ENCODE results near the gene CALR. TPM values are rescaled to one million over a fixed set of nuclear protein-coding genes. Genes with fewer than 3 reads are reported as not detected.
A peak's percentile ranks its signal among the peaks of the same experiment; 100 is the strongest.

Gene CALR
- total RNA-seq, 1 experiment from 2014 or later: 1,088 TPM

DNA sequence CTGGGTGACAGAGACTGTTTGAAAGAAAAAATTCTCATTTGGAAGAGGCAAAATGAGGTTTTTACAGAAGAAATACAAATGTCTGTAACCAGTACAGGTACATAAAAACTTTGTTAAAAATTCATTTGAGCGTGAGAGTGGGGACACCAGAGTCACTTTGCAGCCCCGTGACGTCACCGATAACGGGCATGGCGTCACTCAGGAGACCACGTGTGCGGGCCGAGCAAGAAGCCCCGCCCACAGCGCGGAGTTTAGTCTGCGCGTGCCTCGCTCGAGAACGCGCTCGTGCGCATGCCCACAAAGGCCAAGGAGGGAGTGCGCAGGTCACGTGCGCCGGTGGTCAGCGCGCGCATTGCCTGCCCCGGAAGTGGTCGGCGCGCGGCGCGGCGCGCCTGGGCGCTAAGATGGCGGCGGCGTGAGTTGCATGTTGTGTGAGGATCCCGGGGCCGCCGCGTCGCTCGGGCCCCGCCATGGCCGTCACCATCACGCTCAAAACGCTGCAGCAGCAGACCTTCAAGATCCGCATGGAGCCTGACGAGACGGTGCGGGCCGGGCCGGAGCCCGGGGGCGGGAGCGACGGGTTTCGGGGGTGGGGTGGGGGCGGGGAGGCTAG is 7.2 kb downstream of the CALR start, which contains the start of gene RAD23A (continued):
- TF ChIP-seq, protein P1, sequence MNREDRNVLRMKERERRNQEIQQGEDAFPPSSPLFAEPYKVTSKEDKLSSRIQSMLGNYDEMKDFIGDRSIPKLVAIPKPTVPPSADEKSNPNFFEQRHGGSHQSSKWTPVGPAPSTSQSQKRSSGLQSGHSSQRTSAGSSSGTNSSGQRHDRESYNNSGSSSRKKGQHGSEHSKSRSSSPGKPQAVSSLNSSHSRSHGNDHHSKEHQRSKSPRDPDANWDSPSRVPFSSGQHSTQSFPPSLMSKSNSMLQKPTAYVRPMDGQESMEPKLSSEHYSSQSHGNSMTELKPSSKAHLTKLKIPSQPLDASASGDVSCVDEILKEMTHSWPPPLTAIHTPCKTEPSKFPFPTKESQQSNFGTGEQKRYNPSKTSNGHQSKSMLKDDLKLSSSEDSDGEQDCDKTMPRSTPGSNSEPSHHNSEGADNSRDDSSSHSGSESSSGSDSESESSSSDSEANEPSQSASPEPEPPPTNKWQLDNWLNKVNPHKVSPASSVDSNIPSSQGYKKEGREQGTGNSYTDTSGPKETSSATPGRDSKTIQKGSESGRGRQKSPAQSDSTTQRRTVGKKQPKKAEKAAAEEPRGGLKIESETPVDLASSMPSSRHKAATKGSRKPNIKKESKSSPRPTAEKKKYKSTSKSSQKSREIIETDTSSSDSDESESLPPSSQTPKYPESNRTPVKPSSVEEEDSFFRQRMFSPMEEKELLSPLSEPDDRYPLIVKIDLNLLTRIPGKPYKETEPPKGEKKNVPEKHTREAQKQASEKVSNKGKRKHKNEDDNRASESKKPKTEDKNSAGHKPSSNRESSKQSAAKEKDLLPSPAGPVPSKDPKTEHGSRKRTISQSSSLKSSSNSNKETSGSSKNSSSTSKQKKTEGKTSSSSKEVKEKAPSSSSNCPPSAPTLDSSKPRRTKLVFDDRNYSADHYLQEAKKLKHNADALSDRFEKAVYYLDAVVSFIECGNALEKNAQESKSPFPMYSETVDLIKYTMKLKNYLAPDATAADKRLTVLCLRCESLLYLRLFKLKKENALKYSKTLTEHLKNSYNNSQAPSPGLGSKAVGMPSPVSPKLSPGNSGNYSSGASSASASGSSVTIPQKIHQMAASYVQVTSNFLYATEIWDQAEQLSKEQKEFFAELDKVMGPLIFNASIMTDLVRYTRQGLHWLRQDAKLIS (CRISPR knock-in tag; IDR thresholded peaks at IDR 0.05; ENCODE audit: borderline replicate concordance): no peak
- TF ChIP-seq, protein P2, sequence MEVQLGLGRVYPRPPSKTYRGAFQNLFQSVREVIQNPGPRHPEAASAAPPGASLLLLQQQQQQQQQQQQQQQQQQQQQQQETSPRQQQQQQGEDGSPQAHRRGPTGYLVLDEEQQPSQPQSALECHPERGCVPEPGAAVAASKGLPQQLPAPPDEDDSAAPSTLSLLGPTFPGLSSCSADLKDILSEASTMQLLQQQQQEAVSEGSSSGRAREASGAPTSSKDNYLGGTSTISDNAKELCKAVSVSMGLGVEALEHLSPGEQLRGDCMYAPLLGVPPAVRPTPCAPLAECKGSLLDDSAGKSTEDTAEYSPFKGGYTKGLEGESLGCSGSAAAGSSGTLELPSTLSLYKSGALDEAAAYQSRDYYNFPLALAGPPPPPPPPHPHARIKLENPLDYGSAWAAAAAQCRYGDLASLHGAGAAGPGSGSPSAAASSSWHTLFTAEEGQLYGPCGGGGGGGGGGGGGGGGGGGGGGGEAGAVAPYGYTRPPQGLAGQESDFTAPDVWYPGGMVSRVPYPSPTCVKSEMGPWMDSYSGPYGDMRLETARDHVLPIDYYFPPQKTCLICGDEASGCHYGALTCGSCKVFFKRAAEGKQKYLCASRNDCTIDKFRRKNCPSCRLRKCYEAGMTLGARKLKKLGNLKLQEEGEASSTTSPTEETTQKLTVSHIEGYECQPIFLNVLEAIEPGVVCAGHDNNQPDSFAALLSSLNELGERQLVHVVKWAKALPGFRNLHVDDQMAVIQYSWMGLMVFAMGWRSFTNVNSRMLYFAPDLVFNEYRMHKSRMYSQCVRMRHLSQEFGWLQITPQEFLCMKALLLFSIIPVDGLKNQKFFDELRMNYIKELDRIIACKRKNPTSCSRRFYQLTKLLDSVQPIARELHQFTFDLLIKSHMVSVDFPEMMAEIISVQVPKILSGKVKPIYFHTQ (CRISPR knock-in tag; IDR thresholded peaks at IDR 0.05): peak; percentile 96
- TF ChIP-seq, protein P3, sequence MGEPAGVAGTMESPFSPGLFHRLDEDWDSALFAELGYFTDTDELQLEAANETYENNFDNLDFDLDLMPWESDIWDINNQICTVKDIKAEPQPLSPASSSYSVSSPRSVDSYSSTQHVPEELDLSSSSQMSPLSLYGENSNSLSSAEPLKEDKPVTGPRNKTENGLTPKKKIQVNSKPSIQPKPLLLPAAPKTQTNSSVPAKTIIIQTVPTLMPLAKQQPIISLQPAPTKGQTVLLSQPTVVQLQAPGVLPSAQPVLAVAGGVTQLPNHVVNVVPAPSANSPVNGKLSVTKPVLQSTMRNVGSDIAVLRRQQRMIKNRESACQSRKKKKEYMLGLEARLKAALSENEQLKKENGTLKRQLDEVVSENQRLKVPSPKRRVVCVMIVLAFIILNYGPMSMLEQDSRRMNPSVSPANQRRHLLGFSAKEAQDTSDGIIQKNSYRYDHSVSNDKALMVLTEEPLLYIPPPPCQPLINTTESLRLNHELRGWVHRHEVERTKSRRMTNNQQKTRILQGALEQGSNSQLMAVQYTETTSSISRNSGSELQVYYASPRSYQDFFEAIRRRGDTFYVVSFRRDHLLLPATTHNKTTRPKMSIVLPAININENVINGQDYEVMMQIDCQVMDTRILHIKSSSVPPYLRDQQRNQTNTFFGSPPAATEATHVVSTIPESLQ (CRISPR knock-in tag; IDR thresholded peaks at IDR 0.05): no peak
- TF ChIP-seq, protein P4, sequence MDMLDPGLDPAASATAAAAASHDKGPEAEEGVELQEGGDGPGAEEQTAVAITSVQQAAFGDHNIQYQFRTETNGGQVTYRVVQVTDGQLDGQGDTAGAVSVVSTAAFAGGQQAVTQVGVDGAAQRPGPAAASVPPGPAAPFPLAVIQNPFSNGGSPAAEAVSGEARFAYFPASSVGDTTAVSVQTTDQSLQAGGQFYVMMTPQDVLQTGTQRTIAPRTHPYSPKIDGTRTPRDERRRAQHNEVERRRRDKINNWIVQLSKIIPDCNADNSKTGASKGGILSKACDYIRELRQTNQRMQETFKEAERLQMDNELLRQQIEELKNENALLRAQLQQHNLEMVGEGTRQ (CRISPR knock-in tag; IDR thresholded peaks at IDR 0.05): peak; percentile 99
- TF ChIP-seq, protein P5, sequence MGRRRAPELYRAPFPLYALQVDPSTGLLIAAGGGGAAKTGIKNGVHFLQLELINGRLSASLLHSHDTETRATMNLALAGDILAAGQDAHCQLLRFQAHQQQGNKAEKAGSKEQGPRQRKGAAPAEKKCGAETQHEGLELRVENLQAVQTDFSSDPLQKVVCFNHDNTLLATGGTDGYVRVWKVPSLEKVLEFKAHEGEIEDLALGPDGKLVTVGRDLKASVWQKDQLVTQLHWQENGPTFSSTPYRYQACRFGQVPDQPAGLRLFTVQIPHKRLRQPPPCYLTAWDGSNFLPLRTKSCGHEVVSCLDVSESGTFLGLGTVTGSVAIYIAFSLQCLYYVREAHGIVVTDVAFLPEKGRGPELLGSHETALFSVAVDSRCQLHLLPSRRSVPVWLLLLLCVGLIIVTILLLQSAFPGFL (CRISPR knock-in tag; IDR thresholded peaks at IDR 0.05; ENCODE audit: borderline replicate concordance): no peak
- no peak for TF ChIP-seq ZNF121 (CRISPR knock-in tag; IDR thresholded peaks at IDR 0.05)
- no peak for TF ChIP-seq ZNF423 (CRISPR knock-in tag; IDR thresholded peaks at IDR 0.05)
- no peak for TF ChIP-seq ZNF219 (CRISPR knock-in tag; IDR thresholded peaks at IDR 0.05; ENCODE audit: borderline replicate concordance)
- TF ChIP-seq RORB (CRISPR knock-in tag; IDR thresholded peaks at IDR 0.05): no peak
- TF ChIP-seq, protein P6, sequence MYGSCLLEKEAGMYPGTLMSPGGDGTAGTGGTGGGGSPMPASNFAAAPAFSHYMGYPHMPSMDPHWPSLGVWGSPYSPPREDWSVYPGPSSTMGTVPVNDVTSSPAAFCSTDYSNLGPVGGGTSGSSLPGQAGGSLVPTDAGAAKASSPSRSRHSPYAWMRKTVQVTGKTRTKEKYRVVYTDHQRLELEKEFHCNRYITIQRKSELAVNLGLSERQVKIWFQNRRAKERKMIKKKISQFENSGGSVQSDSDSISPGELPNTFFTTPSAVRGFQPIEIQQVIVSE (CRISPR knock-in tag; IDR thresholded peaks at IDR 0.05; ENCODE audit: borderline replicate concordance): no peak; the same call in 1 of the 2 replicates
- TF ChIP-seq ETV6 (CRISPR knock-in tag; IDR thresholded peaks at IDR 0.05): peak; percentile 85
- TF ChIP-seq, protein P7, sequence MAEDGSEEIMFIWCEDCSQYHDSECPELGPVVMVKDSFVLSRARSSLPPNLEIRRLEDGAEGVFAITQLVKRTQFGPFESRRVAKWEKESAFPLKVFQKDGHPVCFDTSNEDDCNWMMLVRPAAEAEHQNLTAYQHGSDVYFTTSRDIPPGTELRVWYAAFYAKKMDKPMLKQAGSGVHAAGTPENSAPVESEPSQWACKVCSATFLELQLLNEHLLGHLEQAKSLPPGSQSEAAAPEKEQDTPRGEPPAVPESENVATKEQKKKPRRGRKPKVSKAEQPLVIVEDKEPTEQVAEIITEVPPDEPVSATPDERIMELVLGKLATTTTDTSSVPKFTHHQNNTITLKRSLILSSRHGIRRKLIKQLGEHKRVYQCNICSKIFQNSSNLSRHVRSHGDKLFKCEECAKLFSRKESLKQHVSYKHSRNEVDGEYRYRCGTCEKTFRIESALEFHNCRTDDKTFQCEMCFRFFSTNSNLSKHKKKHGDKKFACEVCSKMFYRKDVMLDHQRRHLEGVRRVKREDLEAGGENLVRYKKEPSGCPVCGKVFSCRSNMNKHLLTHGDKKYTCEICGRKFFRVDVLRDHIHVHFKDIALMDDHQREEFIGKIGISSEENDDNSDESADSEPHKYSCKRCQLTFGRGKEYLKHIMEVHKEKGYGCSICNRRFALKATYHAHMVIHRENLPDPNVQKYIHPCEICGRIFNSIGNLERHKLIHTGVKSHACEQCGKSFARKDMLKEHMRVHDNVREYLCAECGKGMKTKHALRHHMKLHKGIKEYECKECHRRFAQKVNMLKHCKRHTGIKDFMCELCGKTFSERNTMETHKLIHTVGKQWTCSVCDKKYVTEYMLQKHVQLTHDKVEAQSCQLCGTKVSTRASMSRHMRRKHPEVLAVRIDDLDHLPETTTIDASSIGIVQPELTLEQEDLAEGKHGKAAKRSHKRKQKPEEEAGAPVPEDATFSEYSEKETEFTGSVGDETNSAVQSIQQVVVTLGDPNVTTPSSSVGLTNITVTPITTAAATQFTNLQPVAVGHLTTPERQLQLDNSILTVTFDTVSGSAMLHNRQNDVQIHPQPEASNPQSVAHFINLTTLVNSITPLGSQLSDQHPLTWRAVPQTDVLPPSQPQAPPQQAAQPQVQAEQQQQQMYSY (CRISPR knock-in tag; IDR thresholded peaks at IDR 0.05): no peak
- peak; percentile 91 for TF ChIP-seq CREM (CRISPR knock-in tag; IDR thresholded peaks at IDR 0.05)
- TF ChIP-seq PRRX2 (CRISPR knock-in tag; IDR thresholded peaks at IDR 0.05): peak; percentile 96
- no peak for TF ChIP-seq TP53 (CRISPR knock-in tag; IDR thresholded peaks at IDR 0.05)
- TF ChIP-seq, protein P8, sequence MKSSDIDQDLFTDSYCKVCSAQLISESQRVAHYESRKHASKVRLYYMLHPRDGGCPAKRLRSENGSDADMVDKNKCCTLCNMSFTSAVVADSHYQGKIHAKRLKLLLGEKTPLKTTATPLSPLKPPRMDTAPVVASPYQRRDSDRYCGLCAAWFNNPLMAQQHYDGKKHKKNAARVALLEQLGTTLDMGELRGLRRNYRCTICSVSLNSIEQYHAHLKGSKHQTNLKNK (CRISPR knock-in tag; IDR thresholded peaks at IDR 0.05): peak; percentile 59; the same call in 1 of the 2 replicates
- TF ChIP-seq JUN (CRISPR knock-in tag; IDR thresholded peaks at IDR 0.05): no peak; the same call in 1 of the 2 replicates
- peak; percentile 69; the same call in 1 of the 2 replicates for TF ChIP-seq OVOL2 (CRISPR knock-in tag; IDR thresholded peaks at IDR 0.05; ENCODE audit: borderline replicate concordance)
- TF ChIP-seq MXD4 (CRISPR knock-in tag; IDR thresholded peaks at IDR 0.05; ENCODE audit: borderline replicate concordance): no peak
- TF ChIP-seq ZNF263 (CRISPR knock-in tag; IDR thresholded peaks at IDR 0.05; ENCODE audit: low read depth): no peak
- TF ChIP-seq TEAD4 (CRISPR knock-in tag; IDR thresholded peaks at IDR 0.05): no peak
- no peak for TF ChIP-seq CREB1 (CRISPR knock-in tag; IDR thresholded peaks at IDR 0.05)
- TF ChIP-seq, protein P9, sequence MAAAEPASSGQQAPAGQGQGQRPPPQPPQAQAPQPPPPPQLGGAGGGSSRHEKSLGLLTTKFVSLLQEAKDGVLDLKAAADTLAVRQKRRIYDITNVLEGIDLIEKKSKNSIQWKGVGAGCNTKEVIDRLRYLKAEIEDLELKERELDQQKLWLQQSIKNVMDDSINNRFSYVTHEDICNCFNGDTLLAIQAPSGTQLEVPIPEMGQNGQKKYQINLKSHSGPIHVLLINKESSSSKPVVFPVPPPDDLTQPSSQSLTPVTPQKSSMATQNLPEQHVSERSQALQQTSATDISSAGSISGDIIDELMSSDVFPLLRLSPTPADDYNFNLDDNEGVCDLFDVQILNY (CRISPR knock-in tag; IDR thresholded peaks at IDR 0.05): peak; percentile 94
